AML-193 (cell line): ENCODE data around the gene AFF3.

Experiments
- DNase-seq, 2 experiments: peaks; one replicate each; lab custom pipeline; 2025; lab: John Stamatoyannopoulos, UW

The AFF3 gene

GRCh38 chr2:100068395-100068794, 74.0 kb downstream of the AFF3 start:
- DNase-seq: no peak

GRCh38 chr2:100067784-100068183, 74.6 kb downstream of the AFF3 start:
- no peak for DNase-seq

- DNase-seq: no peak
Observed at GRCh38 chr2:100066856-100067255, 75.5 kb downstream of the AFF3 start.

GRCh38 chr2:100066246-100066645, 76.1 kb downstream of the AFF3 start:
- no peak for DNase-seq

GRCh38 chr2:100064592-100065428, 77.6 kb downstream of the AFF3 start:
- no peak for DNase-seq

GRCh38 chr2:100064165-100064564, 78.2 kb downstream of the AFF3 start:
- DNase-seq: no peak

GRCh38 chr2:100063459-100063953, 78.9 kb downstream of the AFF3 start:
- DNase-seq: no peak

GRCh38 chr2:100062336-100062735, 80.1 kb downstream of the AFF3 start:
- no peak for DNase-seq

GRCh38 chr2:100060875-100061274, 81.5 kb downstream of the AFF3 start:
- DNase-seq: no peak

GRCh38 chr2:100059638-100060037, 82.8 kb downstream of the AFF3 start:
- no peak for DNase-seq

GRCh38 chr2:100057901-100058261, 84.5 kb downstream of the AFF3 start:
- no peak for DNase-seq

GRCh38 chr2:100054426-100054825, 88.0 kb downstream of the AFF3 start:
- DNase-seq: no peak

- DNase-seq: no peak
Observed at GRCh38 chr2:100053087-100053885, 89.1 kb downstream of the AFF3 start.

- DNase-seq: no peak
Observed at GRCh38 chr2:100052650-100053049, 89.7 kb downstream of the AFF3 start.

GRCh38 chr2:100051253-100051652, 91.1 kb downstream of the AFF3 start:
- DNase-seq: no peak

- no peak for DNase-seq
Observed at GRCh38 chr2:100050685-100051084, 91.7 kb downstream of the AFF3 start.

GRCh38 chr2:100046961-100047947, 95.1 kb downstream of the AFF3 start:
- no peak for DNase-seq

GRCh38 chr2:100045000-100045399, 97.4 kb downstream of the AFF3 start:
- no peak for DNase-seq

- DNase-seq: no peak
Observed at GRCh38 chr2:100043891-100044255, 98.5 kb downstream of the AFF3 start.

GRCh38 chr2:100043081-100043890, 99.1 kb downstream of the AFF3 start:
- no peak for DNase-seq

- DNase-seq: peak; percentile 6 to 30
Observed at GRCh38 chr2:100042562-100042961, 99.8 kb downstream of the AFF3 start.
